Epithelial cell of proximal tubule (primary cell): ENCODE results near the gene LHX3. TPM values are rescaled to one million over a fixed set of nuclear protein-coding genes. Genes with fewer than 3 reads are reported as not detected.

ENCODE experiments used
- DNase-seq: peaks from one replicate; pipeline ENCODE4 v3.0.0-alpha.2; 2011; ENCODE audit warnings: low read depth
- H3K4me3 ChIP-seq: 2 replicates; pipeline ENCODE4 v1.5.1; 2011; ENCODE audit warnings: low read depth, mild to moderate bottlenecking, low read length
- total RNA-seq: library from RNA; depleted of rRNA; stranded (reverse); fragments of >200 nt; gene quantifications from 2 replicates; pipeline ENCODE4 v1.2.3, GENCODE V29; 2015
- TF ChIP-seq, protein P1 (sequence below): conservative IDR thresholded peaks from 2 replicates; pipeline ENCODE4 v1.5.1; 2012; ENCODE audit warnings: low read depth, mild to moderate bottlenecking, low read length

LHX3 gene
- total RNA-seq, 1 donor from 2014 or later, result not detected

DNA sequence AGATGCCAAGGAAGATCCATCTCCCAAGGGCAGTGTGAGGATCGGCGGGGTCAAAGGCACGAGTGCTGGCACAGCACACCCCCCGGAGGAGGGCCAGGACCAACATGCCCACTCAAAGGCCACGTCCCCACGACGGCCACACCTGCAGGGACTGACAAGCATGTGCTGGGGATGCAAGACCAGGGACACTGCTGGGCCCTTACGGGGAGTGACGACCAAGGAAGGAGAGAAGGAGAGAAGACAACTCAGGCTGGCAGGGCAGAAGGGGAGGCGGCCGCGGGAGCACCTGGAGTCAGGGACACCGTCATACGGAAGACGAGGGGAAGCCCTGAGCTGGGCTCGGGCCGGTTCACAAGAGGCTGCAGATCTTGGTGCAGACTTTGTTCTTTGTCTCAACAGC is 30.2 kb upstream of the LHX3 start:
- TF ChIP-seq, protein P1, sequence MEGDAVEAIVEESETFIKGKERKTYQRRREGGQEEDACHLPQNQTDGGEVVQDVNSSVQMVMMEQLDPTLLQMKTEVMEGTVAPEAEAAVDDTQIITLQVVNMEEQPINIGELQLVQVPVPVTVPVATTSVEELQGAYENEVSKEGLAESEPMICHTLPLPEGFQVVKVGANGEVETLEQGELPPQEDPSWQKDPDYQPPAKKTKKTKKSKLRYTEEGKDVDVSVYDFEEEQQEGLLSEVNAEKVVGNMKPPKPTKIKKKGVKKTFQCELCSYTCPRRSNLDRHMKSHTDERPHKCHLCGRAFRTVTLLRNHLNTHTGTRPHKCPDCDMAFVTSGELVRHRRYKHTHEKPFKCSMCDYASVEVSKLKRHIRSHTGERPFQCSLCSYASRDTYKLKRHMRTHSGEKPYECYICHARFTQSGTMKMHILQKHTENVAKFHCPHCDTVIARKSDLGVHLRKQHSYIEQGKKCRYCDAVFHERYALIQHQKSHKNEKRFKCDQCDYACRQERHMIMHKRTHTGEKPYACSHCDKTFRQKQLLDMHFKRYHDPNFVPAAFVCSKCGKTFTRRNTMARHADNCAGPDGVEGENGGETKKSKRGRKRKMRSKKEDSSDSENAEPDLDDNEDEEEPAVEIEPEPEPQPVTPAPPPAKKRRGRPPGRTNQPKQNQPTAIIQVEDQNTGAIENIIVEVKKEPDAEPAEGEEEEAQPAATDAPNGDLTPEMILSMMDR, result no peak
- no peak for DNase-seq
- H3K4me3 ChIP-seq, result no peak overlapping the region

DNA sequence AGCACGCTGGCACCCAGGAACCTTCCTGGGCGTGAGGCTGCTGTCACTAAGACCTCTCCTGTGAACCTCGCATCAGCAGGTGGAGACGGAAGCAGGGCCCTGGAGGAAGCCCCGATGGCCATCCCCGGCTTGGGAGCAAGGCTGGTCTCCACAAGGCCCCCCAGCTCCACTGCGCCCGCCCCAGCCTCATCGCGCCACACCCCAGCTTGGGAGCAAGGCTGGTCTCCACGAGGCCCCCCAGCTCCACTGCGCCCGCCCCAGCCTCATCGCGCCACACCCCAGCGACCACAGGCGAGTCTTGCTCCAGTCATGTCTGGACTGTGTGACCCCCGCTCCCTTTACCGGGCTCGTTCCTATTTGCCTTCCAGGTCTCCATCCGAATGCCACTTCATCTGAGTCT is 29.7 kb upstream of the LHX3 start:
- TF ChIP-seq, protein P1, result no peak
- no peak for DNase-seq
- H3K4me3 ChIP-seq, result no peak overlapping the region

DNA sequence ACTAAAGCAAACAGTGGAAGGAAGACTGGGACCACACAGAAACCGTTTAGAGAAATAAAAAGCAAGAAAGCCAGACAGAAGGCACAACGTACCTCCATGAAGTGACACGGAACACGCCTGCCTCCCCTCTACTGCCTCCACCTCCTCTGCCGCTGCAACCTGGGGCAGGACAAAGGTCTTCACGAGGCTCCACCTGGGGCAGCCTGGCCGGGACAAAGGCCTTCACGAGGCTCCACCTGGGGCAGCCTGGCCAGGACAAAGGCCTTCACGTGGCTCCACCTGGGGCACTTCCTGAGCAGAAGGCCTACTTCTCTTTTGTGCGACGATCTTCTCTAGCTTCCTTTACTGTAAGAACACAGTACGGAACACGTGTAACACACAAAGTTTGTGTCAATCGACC is 28.9 kb upstream of the LHX3 start:
- no peak for DNase-seq
- H3K4me3 ChIP-seq, result no peak overlapping the region
- TF ChIP-seq, protein P1, result no peak

DNA sequence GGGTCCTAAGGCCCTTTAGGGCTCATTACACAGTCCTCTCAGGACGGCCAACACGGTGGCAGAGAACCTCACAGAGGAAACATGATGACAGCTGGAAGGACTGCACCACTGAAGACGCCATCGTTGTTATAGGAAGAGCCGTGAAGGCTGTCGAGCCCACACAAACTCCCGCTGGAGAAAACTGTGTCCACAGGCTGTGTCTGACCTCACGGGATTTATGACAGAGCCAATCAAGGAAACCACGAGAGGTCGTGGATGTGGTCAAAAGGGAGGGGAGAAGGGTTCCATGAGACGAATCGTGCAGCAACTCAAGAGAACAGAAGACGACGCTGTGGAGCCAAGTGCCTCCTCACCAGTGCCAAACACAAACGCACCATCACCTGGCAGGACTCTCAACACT is 28.5 kb upstream of the LHX3 start:
- no peak for DNase-seq
- TF ChIP-seq, protein P1, result no peak
- no peak overlapping the region for H3K4me3 ChIP-seq

DNA sequence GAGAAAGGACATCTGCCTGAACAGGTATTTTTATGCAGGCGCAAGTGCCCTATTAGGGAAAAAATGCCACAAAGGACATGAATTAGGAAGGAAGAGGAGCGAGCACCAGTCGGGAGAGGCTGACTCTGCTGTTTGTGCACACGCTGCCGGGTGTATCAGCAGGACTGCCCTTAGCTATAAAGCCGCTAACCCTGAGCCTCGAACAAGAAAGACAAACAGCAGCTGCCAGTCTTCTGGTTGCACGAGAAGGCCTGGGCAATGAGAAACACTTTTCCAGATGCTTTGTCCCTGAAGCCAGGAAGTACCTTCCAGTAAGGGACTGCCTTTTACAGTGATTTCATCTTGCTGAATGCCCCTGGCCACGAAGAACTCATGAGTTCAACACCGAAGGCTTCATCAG is 28.0 kb upstream of the LHX3 start:
- H3K4me3 ChIP-seq, result no peak overlapping the region
- DNase-seq, result no peak
- TF ChIP-seq, protein P1, result no peak

DNA sequence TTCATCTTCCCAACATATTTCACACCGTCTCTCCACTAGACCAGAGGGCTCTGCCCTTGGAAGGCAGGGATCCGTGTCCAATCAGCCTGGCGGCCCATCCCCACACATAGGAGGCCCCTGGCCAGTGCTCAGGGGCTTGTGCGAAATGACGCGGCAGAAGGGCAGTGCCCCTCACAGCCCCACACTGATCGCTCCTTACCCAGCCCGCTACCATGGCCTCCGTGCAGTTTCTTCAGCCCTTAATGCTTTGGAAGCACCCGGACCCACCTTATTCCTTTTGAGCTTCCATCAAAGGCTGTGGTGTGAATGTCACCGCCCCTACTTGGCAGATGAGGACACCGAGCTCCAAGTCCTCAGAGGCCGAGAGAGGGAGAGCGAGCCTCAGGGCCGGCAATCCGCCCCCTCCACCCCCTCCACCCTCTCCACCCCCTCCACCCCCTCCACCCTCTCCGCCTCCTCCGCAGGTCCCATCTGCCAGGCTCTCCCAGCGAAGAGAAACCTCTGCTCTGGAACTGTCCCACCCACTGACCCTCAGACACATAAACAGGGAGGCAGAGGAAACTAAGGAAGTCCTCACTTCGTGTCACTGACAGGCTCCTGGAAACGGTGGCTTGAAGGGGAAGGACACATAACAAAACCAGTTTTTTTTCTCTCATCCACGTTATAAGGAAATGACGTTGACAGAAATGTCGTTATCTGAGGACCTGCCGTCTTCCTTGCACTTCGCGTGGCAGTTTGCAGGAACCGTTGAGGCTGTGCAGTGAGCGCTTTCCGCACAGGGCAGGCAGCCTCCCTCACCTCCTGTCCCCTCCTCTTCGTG is 26.8 kb upstream of the LHX3 start:
- TF ChIP-seq, protein P1, result no peak
- DNase-seq, result no peak
- H3K4me3 ChIP-seq, result no peak overlapping the region

DNA sequence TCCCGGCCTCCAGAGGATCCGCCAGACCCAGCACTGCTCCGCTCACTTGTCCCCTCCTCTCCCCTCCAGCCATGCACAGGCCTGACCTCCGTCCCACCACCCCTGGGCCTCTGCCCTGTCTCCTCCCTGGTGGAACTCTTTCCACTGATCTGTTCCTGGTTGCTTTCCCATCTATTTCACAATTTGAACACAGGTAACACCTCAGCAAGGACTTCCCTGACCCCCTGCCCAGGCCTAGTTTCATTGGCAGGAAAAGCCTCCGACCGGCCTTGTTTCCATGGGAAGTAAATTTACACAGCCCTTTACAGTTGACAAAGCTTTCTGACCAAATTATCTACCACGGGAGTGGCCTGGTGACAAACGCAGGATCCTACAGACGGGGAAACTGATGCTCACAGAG is 25.8 kb upstream of the LHX3 start:
- TF ChIP-seq, protein P1, result no peak

More for the DNA sequence above, 25.8 kb upstream of the LHX3 start:
- DNase-seq, result no peak
- no peak overlapping the region for H3K4me3 ChIP-seq
